ENCODE measurements around the gene CCDC33.
A peak's percentile ranks its signal among the peaks of the same experiment; 100 is the strongest.

CCDC33 gene

DNA sequence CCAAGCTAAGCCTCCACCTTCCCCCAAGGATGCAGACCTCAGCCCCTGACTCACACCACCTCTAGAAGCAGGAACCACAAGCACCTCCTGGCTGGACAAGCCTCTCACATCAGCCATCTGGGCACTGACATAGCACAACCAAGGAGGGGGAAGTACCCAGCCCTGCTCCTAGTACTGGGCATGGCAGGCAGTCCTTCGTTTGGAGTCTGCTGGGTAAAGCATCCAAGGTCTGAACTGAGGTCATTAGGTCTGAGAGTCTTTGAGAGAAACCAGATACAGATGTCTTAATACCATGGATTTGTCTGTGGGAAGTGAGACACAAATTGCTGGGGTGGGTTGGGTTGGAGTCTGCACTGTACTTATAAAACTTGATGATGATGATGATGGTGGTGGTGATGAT, 61.8 kb downstream of the CCDC33 start:
- no peak overlapping the region for H3K4me3 ChIP-seq (ENCODE audit: control insufficient read depth, low read depth, low read length)
- no peak for DNase-seq (ENCODE audit: low read depth)
- no peak for TF ChIP-seq CTCF (IDR thresholded peaks at IDR 0.05; ENCODE audit: control insufficient read depth, insufficient read depth, low read depth, low read length, missing control alignments)

- TF ChIP-seq CTCF (IDR thresholded peaks at IDR 0.05; ENCODE audit: control insufficient read depth, insufficient read depth, low read depth, low read length, missing control alignments), result no peak
- no peak for DNase-seq (ENCODE audit: low read depth)
- no peak overlapping the region for H3K4me3 ChIP-seq (ENCODE audit: control insufficient read depth, low read depth, low read length)
These were observed 64.1 kb downstream of the CCDC33 start for GRCh38 chr15:74300057-74300795.

- H3K4me3 ChIP-seq (ENCODE audit: control insufficient read depth, low read depth, low read length), result no peak overlapping the region
- no peak for TF ChIP-seq CTCF (IDR thresholded peaks at IDR 0.05; ENCODE audit: control insufficient read depth, insufficient read depth, low read depth, low read length, missing control alignments)
- DNase-seq (ENCODE audit: low read depth), result no peak
These were observed 65.6 kb downstream of the CCDC33 start for GRCh38 chr15:74301583-74302361.

DNA sequence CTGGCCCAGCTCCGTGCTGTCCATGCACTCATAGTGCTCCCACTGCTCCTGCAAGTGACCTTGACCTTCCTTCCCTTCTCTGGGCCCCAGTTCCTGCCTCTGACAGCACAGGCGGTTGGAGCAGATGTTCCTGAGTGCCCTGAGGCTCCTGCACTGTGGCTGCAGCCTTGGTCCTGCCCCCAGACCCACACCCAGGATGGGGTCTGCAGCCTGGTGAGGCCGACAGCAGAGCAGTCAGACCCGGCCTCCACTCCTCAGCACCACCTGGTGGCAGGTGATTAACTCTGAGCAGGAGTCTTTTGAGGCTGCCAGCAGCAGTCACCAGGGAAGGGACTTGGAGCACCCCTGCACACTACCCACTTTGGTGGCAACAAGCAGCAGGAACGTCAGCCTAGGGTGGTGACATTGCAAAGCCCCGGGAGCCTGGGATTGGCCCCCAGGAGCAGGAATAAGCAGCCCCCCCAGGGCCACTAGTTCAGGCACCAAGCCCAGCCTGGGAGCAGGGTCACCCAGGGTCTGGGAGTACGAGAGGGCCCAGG, 66.8 kb downstream of the CCDC33 start:
- peak; percentile 88 for TF ChIP-seq CTCF (IDR thresholded peaks at IDR 0.05; ENCODE audit: control insufficient read depth, insufficient read depth, low read depth, low read length, missing control alignments)
- no peak for DNase-seq (ENCODE audit: low read depth)

DNA sequence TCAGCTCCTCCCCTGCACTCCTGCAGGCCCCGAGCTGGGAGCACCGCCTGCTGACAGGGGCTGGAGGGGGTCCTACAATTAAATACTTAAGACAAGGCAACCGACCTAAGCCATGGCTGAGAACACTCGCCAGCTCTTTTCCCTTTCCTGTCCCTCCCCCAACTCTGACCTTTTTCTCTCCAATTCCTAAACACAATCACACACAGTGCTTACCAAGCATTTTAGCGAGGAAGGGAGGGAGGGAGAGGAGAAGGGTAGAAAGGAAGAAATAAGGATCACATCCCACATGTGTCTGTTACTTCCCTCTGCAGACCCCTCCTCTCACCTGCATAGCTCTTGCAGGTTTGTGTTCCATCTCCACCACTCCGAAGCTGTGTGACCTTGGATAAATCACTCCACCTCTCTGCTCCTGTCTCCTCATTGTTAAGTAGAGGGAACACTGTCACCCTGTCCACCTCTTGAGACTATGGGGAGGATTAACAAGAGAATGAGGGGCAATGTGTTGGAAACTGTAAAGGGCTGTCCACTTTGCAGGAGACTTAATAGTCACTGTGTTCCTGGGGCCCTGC, 67.7 kb downstream of the CCDC33 start:
- no peak for TF ChIP-seq CTCF (IDR thresholded peaks at IDR 0.05; ENCODE audit: control insufficient read depth, insufficient read depth, low read depth, low read length, missing control alignments)
- no peak overlapping the region for H3K4me3 ChIP-seq (ENCODE audit: control insufficient read depth, low read depth, low read length)
- no peak for DNase-seq (ENCODE audit: low read depth)

More for the DNA sequence above, 66.8 kb downstream of the CCDC33 start:
- no peak overlapping the region for H3K4me3 ChIP-seq (ENCODE audit: control insufficient read depth, low read depth, low read length)

DNA sequence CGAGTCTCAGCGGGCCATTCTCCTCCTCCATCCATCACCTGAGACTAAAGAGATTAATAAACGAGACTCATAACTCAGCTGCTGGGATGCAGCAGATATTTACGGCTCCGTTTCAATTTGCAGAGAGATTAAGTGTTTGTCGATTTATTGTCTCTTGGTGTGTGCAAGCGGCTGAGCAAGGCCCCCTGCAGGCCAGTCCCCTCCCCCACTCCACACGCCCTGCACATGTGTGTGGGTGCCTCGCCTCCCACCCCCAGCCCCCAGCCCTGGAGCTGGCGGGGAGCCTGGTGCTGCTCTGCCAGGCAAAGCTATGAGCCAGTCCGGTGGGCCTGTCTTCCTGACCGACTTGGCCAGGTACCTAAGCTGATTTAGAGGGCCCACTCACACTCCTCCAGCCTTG, 68.3 kb downstream of the CCDC33 start:
- H3K4me3 ChIP-seq (ENCODE audit: control insufficient read depth, low read depth, low read length), result no peak overlapping the region
- no peak for DNase-seq (ENCODE audit: low read depth)
- no peak for TF ChIP-seq CTCF (IDR thresholded peaks at IDR 0.05; ENCODE audit: control insufficient read depth, insufficient read depth, low read depth, low read length, missing control alignments)
